Hepatocyte (in vitro differentiated cells): ENCODE results near the gene EDC3. TPM values are rescaled to one million over a fixed set of nuclear protein-coding genes. Genes with fewer than 3 reads are reported as not detected.

Experiments
- DNase-seq: peaks from one replicate; pipeline ENCODE4 v3.0.0-alpha.2; 2016; ENCODE audit warnings: low spot score
- H2AFZ ChIP-seq: fragments of 200-600 bp; sonication (generic); 2 replicates; pipeline ENCODE4 v1.6.0; 2016; ENCODE audit warnings: antibody characterized with exemption, mild to moderate bottlenecking
- H3K27ac ChIP-seq: fragments of 200-600 bp; sonication (generic); 2 replicates; pipeline ENCODE4 v1.5.1; 2016; ENCODE audit warnings: mild to moderate bottlenecking
- H3K27me3 ChIP-seq: fragments of 200-600 bp; sonication (generic); 2 replicates; pipeline ENCODE4 v1.6.1; 2016
- H3K36me3 ChIP-seq: fragments of 200-600 bp; sonication (generic); replicated peaks from 2 replicates; pipeline ENCODE4 v1.5.1; 2016; ENCODE audit warnings: low read depth; ENCODE audit not compliant: insufficient read depth
- H3K4me1 ChIP-seq: fragments of 200-600 bp; sonication (generic); 2 replicates; pipeline ENCODE4 v1.5.1; 2016; ENCODE audit warnings: mild to moderate bottlenecking, moderate library complexity; ENCODE audit not compliant: insufficient read depth
- H3K4me2 ChIP-seq: fragments of 200-600 bp; sonication (generic); 2 replicates; pipeline ENCODE4 v1.6.0; 2016
- H3K4me3 ChIP-seq: fragments of 200-600 bp; sonication (generic); 2 replicates; pipeline ENCODE4 v1.5.1; 2016; ENCODE audit warnings: mild to moderate bottlenecking
- H3K79me2 ChIP-seq: fragments of 200-600 bp; sonication (generic); 2 replicates; pipeline ENCODE4 v1.6.0; 2017; ENCODE audit warnings: mild to moderate bottlenecking
- H3K9me2 ChIP-seq: fragments of 200-600 bp; sonication (generic); replicated peaks from 2 replicates; pipeline ENCODE4 v1.6.0; 2017; ENCODE audit warnings: mild to moderate bottlenecking; ENCODE audit not compliant: insufficient read depth
- H3K9me3 ChIP-seq: fragments of 200-600 bp; sonication (generic); 2 replicates; pipeline ENCODE4 v1.5.1; 2016; ENCODE audit warnings: low read depth, mild to moderate bottlenecking
- H4K20me1 ChIP-seq: fragments of 200-600 bp; sonication (generic); 2 replicates; pipeline ENCODE4 v1.6.0; 2016; ENCODE audit warnings: mild to moderate bottlenecking; ENCODE audit not compliant: insufficient read depth, poor library complexity, severe bottlenecking
- CTCF ChIP-seq: fragments of 200-600 bp; sonication (generic); IDR thresholded peaks from 2 replicates; pipeline ENCODE4 v1.5.1; 2016; ENCODE audit warnings: antibody characterized with exemption, mild to moderate bottlenecking; ENCODE audit not compliant: poor library complexity
- EZH2 ChIP-seq: fragments of 200-600 bp; sonication (generic); IDR thresholded peaks from 2 replicates; pipeline ENCODE4 v1.6.1; 2016; ENCODE audit warnings: antibody characterized with exemption, mild to moderate bottlenecking, borderline replicate concordance
- EZH2phosphoT487 ChIP-seq: fragments of 200-600 bp; sonication (generic); IDR thresholded peaks from one replicate; pipeline ENCODE4 v1.6.1; 2018; ENCODE audit warnings: antibody characterized with exemption, mild to moderate bottlenecking, low read depth, moderate library complexity; ENCODE audit not compliant: unreplicated experiment, severe bottlenecking
- WGBS: methylation state at CpG from one replicate; pipeline ENCODE4 v1.1.6; 2016; ENCODE audit warnings: low lambda C conversion rate; ENCODE audit errors: missing lambda C conversion rate; 5-methylcytosine and 5-hydroxymethylcytosine counted together
- polyA plus RNA-seq: library from polyadenylated mRNA; unstranded; fragments of >200 nt; fragmentation: Nextera tagmentation; extraction: Ambion mirVana; gene quantifications from 2 replicates; pipeline ENCODE4 v1.2.1, GENCODE V29; 2016
- total RNA-seq: library from RNA; depleted of rRNA; stranded (reverse); fragments of >200 nt; gene quantifications from 2 replicates; pipeline ENCODE4 v1.2.3, GENCODE V29; 2014

EDC3 gene
- total and polyA plus RNA-seq, 2 experiments from 2014 or later, result 11.5 to 31.4 TPM

DNA sequence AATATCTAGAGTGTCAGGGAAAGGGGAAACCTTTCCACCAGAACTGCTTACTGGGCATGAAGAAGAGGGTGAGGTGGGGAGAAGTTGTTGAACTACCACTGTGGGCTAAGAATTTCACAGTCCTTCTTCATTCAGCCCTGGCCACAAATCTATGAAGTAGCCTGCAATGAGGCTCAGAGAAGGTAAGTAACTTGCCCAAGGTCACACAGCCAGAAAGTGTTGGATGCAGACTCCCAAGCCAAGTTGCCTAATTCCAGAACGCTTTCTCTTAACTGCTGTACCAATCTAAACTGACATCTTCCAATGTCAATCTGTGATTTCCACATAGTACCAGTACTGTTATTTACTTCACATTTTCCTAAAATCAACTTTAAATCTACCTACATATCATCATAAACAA, 27.4 kb upstream of the EDC3 start:
- WGBS, result 78% methylated on average over 1 of the region's 1 CpG

GRCh38 chr15:74722591-74722990, 26.8 kb upstream of the EDC3 start:
- no peak overlapping the region for H3K27ac ChIP-seq
- H3K4me2 ChIP-seq, result no peak overlapping the region
- no peaks in the 10 kb centered on the region for H3K36me3 ChIP-seq
- H3K9me2 ChIP-seq, result no peaks in the 10 kb centered on the region
- no peaks in the 10 kb centered on the region for H3K79me2 ChIP-seq
- no peak for TF ChIP-seq CTCF
- no peak for TF ChIP-seq EZH2phosphoT487
- TF ChIP-seq EZH2, result no peak
- H4K20me1 ChIP-seq, result no peaks in the 10 kb centered on the region
- WGBS, result 92% methylated on average over 13 of the region's 13 CpGs
- H3K4me3 ChIP-seq, result no peak overlapping the region
- peaks cover 7% of the 10 kb centered on the region for H3K4me1 ChIP-seq
- H2AFZ ChIP-seq, result no peak overlapping the region
- H3K9me3 ChIP-seq, result no peaks in the 10 kb centered on the region
- peaks cover 8% of the 10 kb centered on the region for H3K27me3 ChIP-seq
- DNase-seq, result no peak

More for the DNA sequence above, 27.4 kb upstream of the EDC3 start:
- Histone ChIP-seq H3K4me2 (no peak overlapping the region), H3K4me1 (peaks cover 7% of the 10 kb centered on the region), H3K27me3 (peaks cover 8% of the 10 kb centered on the region), H4K20me1 (no peaks in the 10 kb centered on the region), H3K9me2 (no peaks in the 10 kb centered on the region), H2AFZ (no peak overlapping the region), H3K27ac (no peak overlapping the region), H3K79me2 (no peaks in the 10 kb centered on the region), H3K4me3 (no peak overlapping the region), H3K9me3 (no peaks in the 10 kb centered on the region), H3K36me3 (no peaks in the 10 kb centered on the region)
- TF ChIP-seq EZH2phosphoT487, result no peak
- TF ChIP-seq EZH2, result no peak
- no peak for TF ChIP-seq CTCF
- DNase-seq, result no peak

GRCh38 chr15:74716651-74717050, 20.8 kb upstream of the EDC3 start:
- no peak for DNase-seq
- TF ChIP-seq CTCF, result no peak
- no peak for TF ChIP-seq EZH2phosphoT487
- no peak for TF ChIP-seq EZH2
- Histone ChIP-seq H3K9me3 (no peaks in the 10 kb centered on the region), H3K27ac (no peak overlapping the region), H3K4me3 (no peak overlapping the region), H3K79me2 (no peaks in the 10 kb centered on the region), H3K4me2 (no peak overlapping the region), H3K4me1 (no peaks in the 10 kb centered on the region), H2AFZ (no peak overlapping the region), H3K9me2 (no peaks in the 10 kb centered on the region), H3K36me3 (no peaks in the 10 kb centered on the region), H3K27me3 (no peaks in the 10 kb centered on the region), H4K20me1 (no peaks in the 10 kb centered on the region)
- 86% methylated on average over 5 of the region's 5 CpGs for WGBS

DNA sequence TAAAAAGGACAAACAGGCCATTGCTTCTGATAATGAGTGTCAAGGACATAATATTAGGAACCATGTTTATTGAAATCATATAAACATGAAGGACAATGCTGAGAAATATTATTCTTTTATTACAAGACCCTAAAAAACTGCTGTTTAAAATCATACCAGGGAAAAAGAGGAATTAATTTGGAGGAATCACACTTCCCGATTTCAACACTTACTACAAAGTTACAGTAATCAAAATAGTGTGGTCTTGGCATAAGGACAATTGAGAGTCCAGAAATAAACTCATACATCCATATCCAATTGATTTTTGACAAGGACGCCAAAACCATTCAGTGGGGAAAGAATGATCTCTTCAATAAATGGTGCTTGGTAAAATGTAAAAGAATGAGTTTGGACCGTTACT, 16.5 kb upstream of the EDC3 start:
- H3K9me3 ChIP-seq, result no peaks in the 10 kb centered on the region
- TF ChIP-seq EZH2, result no peak
- no peak overlapping the region for H3K4me2 ChIP-seq
- no peak for DNase-seq
- H3K4me1 ChIP-seq, result no peaks in the 10 kb centered on the region
- H3K4me3 ChIP-seq, result no peak overlapping the region
- no peak overlapping the region for H3K27ac ChIP-seq
- H3K9me2 ChIP-seq, result no peaks in the 10 kb centered on the region
- H3K79me2 ChIP-seq, result no peaks in the 10 kb centered on the region
- no peaks in the 10 kb centered on the region for H4K20me1 ChIP-seq
- 85% methylated on average over 3 of the region's 3 CpGs for WGBS
- peaks cover 6% of the 10 kb centered on the region for H3K27me3 ChIP-seq
- H2AFZ ChIP-seq, result no peak overlapping the region
- no peaks in the 10 kb centered on the region for H3K36me3 ChIP-seq
